Right lobe of liver (tissue), 6 donors: Measurements from ENCODE around the gene ZNF678. TPM values are rescaled to one million over a fixed set of nuclear protein-coding genes. Genes with fewer than 3 reads are reported as not detected.
A peak's percentile ranks its signal among the peaks of the same experiment; 100 is the strongest.

Experiments
- ATAC-seq, 4 donors: fragments of 200-7000 bp; cut with Tn5 transposase; one replicate each; pipeline ENCODE4 v1.9.1; 2020; ENCODE audit warnings: mild to moderate bottlenecking in 4 of 4, moderate library complexity in 4 of 4
- DNase-seq, 3 donors: peaks; one replicate each; pipeline ENCODE4 v3.0.0-alpha.2; 2020
- H3K27ac ChIP-seq, 3 donors: fragments of 200-600 bp; one replicate each; pipeline ENCODE4 v1.8.0; 2022
- H3K27me3 ChIP-seq, 2 donors: fragments of 200-600 bp; one replicate each; pipeline ENCODE4 v1.8.0; 2022
- H3K36me3 ChIP-seq, 4 donors: fragments of 200-600 bp; sonication (generic) in 1 of 4; one replicate each; pipeline versions ENCODE4 v1.5.1 to v1.8.0; 2017 to 2022; ENCODE audit warnings: control low read depth in 1 of 4
- H3K4me1 ChIP-seq, 4 donors: fragments of 200-600 bp; sonication (generic) in 1 of 4; one replicate each; pipeline versions ENCODE4 v1.5.1 to v1.8.0; 2017 to 2022; ENCODE audit warnings: control low read depth in 1 of 4
- H3K4me3 ChIP-seq, 3 donors: fragments of 200-600 bp; one replicate each; pipeline ENCODE4 v1.8.0; 2022
- H3K9me3 ChIP-seq, 4 donors: fragments of 200-600 bp; sonication (generic) in 1 of 4; one replicate each; pipeline versions ENCODE4 v1.5.1 to v1.8.0; 2017 to 2022; ENCODE audit warnings: control low read depth in 1 of 4
- POLR2A ChIP-seq: fragments of 450-650 bp; IDR thresholded peaks from one replicate; pipeline ENCODE4 v1.6.1; 2017; ENCODE audit warnings: antibody characterized with exemption, mild to moderate bottlenecking
- WGBS: methylation state at CpG from one replicate; pipeline ENCODE4 v1.1.6; 2018; ENCODE audit warnings: low coverage, low lambda C conversion rate; ENCODE audit not compliant: insufficient coverage; ENCODE audit errors: missing lambda C conversion rate; 5-methylcytosine and 5-hydroxymethylcytosine counted together
- intact Hi-C, 2 donors: fragments of 100-400 bp; cut with DNase I; formaldehyde crosslinking; loops; one replicate each; pipeline versions ENCODE4 v1.11.2 to v1.14.1; 2022
- total RNA-seq, 6 experiments: library from RNA; depleted of rRNA in 2 of 6; stranded (reverse); fragments of >200 nt in 2 of 6; fragmentation: NEBNext Ultra II Directional in 3 of 6; extraction: Animal tissue kit (Norgen Biotek cat#: 25700) in 3 of 6; gene quantifications; one replicate each; pipeline versions ENCODE4 v1.1.0 to v1.2.4, GENCODE V29; 2016 to 2023
- TF ChIP-seq, protein P1 (sequence below), 4 donors: fragments of 200-600 bp in 3 of 4; fragments of 450-650 bp in 1 of 4; IDR thresholded peaks; one replicate each; pipeline versions ENCODE4 v1.5.1 to v1.8.0; 2016 to 2022; ENCODE audit warnings: antibody characterized with exemption in 4 of 4, mild to moderate bottlenecking in 2 of 4
- donor health status: DM: no; HTN: yes; CAD: no.
- donor health status: DM: no; HTN: no; CAD: no.
- donor health status: DM: no; HTN: no; CAD: no.
- donor health status: DM: no; HTN: yes; CAD: no.
- donor health status: DM: no; HTN: yes; CAD: no.

The ZNF678 gene
- total RNA-seq, 6 experiments from 2014 or later, result 2.4 to 4.8 (median 3.0) TPM

DNA sequence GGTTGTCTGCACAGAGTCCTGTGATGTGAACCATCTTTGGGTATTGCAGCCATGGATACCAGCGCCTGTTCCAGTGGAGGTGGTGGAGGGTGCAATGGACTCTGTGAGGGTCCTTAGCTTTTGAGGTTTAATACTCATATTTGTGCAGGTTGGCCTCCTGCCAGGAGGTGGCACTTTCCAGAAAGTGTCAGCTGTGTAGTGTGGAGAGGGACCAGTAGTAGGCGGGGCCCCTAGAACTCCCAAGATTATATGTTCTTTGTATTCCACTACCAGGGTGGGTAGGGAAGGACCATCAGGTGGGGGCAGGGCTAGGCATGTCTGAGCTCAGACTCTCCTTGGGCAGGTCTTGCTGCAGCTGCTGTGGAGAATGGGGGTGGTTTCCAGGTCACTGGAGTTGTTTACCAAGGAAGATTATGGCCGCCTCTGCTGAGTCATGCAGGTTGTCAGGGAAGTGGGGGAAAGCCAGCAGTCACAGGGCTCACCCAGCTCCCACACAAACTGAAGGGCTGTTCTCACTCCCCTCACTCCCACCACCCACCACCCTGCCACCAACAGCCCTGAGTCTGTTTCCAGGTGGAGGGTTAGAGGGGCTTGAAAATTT lies 31.2 kb upstream of the ZNF678 start:
- H3K4me3 ChIP-seq, result no peak overlapping the region
- peaks cover 0 to 29% (median 15%) of the 10 kb centered on the region in 4 donors for H3K9me3 ChIP-seq
- intact Hi-C loops, result no loop called here
- TF ChIP-seq POLR2A, result no peak
- TF ChIP-seq, protein P1, sequence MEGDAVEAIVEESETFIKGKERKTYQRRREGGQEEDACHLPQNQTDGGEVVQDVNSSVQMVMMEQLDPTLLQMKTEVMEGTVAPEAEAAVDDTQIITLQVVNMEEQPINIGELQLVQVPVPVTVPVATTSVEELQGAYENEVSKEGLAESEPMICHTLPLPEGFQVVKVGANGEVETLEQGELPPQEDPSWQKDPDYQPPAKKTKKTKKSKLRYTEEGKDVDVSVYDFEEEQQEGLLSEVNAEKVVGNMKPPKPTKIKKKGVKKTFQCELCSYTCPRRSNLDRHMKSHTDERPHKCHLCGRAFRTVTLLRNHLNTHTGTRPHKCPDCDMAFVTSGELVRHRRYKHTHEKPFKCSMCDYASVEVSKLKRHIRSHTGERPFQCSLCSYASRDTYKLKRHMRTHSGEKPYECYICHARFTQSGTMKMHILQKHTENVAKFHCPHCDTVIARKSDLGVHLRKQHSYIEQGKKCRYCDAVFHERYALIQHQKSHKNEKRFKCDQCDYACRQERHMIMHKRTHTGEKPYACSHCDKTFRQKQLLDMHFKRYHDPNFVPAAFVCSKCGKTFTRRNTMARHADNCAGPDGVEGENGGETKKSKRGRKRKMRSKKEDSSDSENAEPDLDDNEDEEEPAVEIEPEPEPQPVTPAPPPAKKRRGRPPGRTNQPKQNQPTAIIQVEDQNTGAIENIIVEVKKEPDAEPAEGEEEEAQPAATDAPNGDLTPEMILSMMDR (IDR thresholded peaks at IDR 0.05), result no peak
- ATAC-seq (no peak), DNase-seq (no peak)
- no peak overlapping the region for H3K27ac ChIP-seq
- no peaks in the 10 kb centered on the region for H3K4me1 ChIP-seq
- WGBS, result 100% methylated on average over 2 of the region's 3 CpGs
- H3K27me3 ChIP-seq, result no peaks in the 10 kb centered on the region
- H3K36me3 ChIP-seq, result peaks cover 0 to 3% (median 0%) of the 10 kb centered on the region in 4 donors

DNA sequence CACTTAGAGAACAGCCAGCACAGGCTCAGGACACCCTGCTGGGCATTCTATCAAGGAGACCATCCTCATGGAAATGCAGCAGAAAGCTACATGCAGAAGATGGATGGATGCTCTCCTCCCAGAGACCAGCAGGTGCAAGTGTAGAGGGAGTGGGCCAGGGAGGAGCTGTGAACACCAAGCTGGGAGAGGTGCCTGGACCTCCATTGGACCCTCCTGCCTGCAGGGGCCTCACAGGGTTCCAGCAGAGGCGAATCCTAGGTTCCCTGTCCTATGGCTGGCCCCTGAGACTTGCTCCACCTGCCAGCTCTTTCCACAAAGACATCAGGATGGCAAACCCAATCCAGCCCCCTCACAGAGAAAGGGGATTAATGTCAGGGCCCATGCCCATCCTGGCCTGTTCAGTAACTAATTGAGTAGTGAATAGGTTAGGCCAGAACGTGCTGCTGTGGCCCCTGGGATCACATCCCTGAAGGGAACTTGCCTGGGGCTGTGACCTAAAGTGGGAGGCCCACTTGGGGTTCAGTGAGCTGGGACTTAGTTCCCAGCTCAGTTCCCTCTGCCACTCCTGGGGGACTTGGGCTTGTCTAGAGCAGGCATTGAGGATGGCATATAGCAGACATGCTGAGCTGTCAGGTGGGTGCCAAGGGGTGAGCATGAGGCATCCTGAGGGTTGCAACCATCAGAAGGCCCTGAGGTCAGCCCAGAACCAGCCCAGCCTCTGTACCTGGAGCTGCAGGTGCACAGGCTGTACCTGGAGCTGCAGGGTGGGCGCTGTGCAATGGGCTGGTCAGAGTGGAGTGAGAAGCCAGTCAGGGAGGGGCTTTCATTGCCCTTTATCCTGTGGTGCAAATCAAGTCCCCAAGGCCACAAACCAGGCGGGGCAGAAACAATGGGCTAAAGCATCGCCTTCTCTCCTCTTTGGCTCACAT lies 22.9 kb upstream of the ZNF678 start:
- DNase-seq, result no peak
- Histone ChIP-seq H3K4me1 (no peaks in the 10 kb centered on the region), H3K9me3 (no peaks in the 10 kb centered on the region), H3K27me3 (no peaks in the 10 kb centered on the region), H3K27ac (no peak overlapping the region), H3K36me3 (no peaks in the 10 kb centered on the region), H3K4me3 (no peak overlapping the region)
- TF ChIP-seq POLR2A, result no peak
- TF ChIP-seq, protein P1 (IDR thresholded peaks at IDR 0.05), result no peak
- 100% methylated on average over 1 of the region's 5 CpGs for WGBS
- intact Hi-C loops, result no loop called here
- no peak for ATAC-seq

DNA sequence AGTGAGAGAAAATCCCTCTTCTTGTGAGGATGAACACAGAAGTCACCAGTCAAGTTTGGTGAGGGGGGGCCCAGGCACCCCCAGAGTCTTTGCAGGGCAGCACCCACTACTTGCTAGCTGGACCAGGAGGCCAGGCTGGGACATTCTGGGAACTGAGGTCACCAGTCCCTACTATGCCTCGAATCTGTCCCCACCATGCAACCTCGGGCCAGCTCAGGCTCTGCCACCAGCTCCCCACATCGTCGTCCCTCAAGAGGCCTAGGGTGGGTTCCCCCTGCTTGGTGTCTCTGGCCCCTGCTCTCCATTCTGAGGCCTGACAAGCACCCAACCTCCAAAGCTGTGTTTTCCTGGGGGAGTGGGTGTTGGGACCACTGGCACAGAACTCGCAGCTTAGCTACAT lies 22.2 kb upstream of the ZNF678 start:
- intact Hi-C loops, result no loop called here
- no peak for DNase-seq
- WGBS, result 58% methylated on average over 2 of the region's 5 CpGs

DNA sequence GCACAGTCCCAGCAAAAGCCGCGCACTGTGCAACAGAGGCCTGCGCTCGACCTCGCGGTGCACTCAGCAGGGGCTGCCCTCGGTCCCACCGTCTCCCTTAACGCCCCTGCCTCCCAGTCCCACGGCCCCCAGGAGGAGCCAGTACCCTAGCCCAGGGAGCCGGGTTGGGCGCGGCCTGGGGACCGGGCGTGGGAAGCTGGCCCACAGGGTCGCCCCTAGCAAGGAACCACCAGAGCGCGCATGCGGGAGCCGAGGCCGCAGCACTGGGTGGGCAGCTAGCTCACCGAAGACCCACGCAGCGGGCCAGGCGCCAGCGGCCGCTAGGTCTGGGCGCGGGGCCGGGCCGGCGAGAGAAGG lies 21.6 kb upstream of the ZNF678 start:
- WGBS, result 92% methylated on average over 2 of the region's 32 CpGs
- Histone ChIP-seq H3K27ac (peak overlapping the region in 2 of 3 donors; percentile 25 to 74), H3K27me3 (no peaks in the 10 kb centered on the region), H3K4me3 (peak overlapping the region; percentile 71 to 86 (median 73)), H3K9me3 (no peaks in the 10 kb centered on the region), H3K36me3 (no peaks in the 10 kb centered on the region), H3K4me1 (no peaks in the 10 kb centered on the region)
- intact Hi-C loops, result no loop called here
- DNase-seq (peak; percentile 34 to 58 (median 38)), ATAC-seq (peak in 1 of 4 donors; percentile 18)
- TF ChIP-seq, protein P1 (IDR thresholded peaks at IDR 0.05), result no peak
- TF ChIP-seq POLR2A, result no peak

More for the DNA sequence above, 22.2 kb upstream of the ZNF678 start:
- Histone ChIP-seq H3K27ac (no peak overlapping the region), H3K4me1 (no peaks in the 10 kb centered on the region), H3K9me3 (no peaks in the 10 kb centered on the region), H3K4me3 (no peak overlapping the region), H3K27me3 (no peaks in the 10 kb centered on the region), H3K36me3 (no peaks in the 10 kb centered on the region)
- TF ChIP-seq POLR2A, result no peak
- TF ChIP-seq, protein P1 (IDR thresholded peaks at IDR 0.05), result no peak
- no peak for ATAC-seq
